Measurements from ENCODE around the gene CDCA7. TPM values are rescaled to one million over a fixed set of nuclear protein-coding genes. Genes with fewer than 3 reads are reported as not detected.
"Not testable (repeated sequence)": the region's sequence is repeated elsewhere in the genome, so short reads cannot be mapped to it uniquely, and the experiment has no call there.

The CDCA7 gene
- 9.1 TPM for total RNA-seq

DNA sequence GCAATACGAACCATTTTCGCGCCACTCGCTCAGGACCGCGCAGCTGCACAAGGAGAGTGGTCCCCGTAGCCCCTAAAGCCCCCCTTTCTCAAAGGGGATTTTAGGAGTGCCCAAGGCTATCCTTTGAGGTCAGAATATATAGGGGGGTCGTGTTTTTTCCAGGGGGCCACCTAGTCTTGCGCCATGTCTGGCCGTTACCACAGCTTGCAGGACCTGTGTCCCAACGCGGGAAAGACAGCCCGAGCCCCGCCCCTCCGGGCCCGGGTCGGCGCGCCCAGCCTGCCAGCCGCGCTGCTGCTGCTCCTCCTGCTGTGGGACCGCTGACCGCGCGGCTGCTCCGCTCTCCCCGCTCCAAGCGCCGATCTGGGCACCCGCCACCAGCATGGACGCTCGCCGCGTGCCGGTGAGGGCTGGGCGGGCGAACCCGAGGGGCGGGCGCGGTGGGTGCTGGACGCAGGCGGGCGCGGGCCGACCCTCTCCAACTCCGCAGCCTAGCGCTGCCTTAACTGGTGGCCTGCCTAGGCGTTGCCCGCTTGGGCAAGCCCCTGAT, at the start of gene CDCA7:
CDCA7 (plus strand) TSS at position 291 of the 550 bp plus-strand sequence; CDS start at position 383, 92 bp downstream.
- intact Hi-C loops (cut with DNase I), result no loop called here
- no peak for TF ChIP-seq POLR2A (IDR thresholded peaks at IDR 0.05)
- no peak for TF ChIP-seq CTCF (IDR thresholded peaks at IDR 0.05)
- TF ChIP-seq POLR2AphosphoS5 (IDR thresholded peaks at IDR 0.05; ENCODE audit: insufficient read depth in 1 of 2, low read depth in 1 of 2), result no peak
- no peaks in the 10 kb centered on the region for H3K27me3 ChIP-seq

DNA sequence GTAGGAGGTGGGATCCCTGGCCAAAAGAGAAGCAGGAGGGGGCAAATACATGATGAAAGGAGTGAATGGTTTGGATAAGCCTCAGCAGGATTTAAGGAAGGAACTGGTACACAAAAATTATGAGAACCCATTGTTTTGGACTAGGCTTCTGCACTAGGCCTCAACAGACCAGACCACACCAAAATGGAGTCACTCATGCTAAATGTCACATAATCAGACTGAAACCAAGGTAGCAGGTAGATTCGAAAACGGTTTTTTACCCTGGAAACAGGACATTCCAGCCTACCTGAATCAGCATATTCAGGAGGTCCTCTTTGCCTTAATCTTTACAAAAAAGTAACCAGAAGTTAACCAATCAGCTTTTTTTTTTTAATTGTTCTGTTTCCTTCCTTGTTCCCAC, 49.4 kb upstream of the CDCA7 start:
- Histone ChIP-seq H3K27me3 (no peaks in the 10 kb centered on the region), H3K36me3 (no peaks in the 10 kb centered on the region), H3K27ac (no peak overlapping the region), H3K9me3 (peaks cover 3% of the 10 kb centered on the region), H3K4me1 (no peaks in the 10 kb centered on the region), H3K4me3 (no peak overlapping the region)
- no peak for DNase-seq (ENCODE audit: extremely low spot score in 2 of 2)
- intact Hi-C loops (cut with DNase I), result no loop called here
- TF ChIP-seq POLR2AphosphoS5 (IDR thresholded peaks at IDR 0.05; ENCODE audit: insufficient read depth in 1 of 2, low read depth in 1 of 2) (no peak), POLR2A (IDR thresholded peaks at IDR 0.05) (no peak)

More for the DNA sequence above, at the start of gene CDCA7:
- Histone ChIP-seq H3K4me3 (peak within 1 kb of the TSS; percentile 67 to 73), H3K4me1 (peaks cover 21% of the 10 kb centered on the region), H3K27ac (peak within 1 kb of the TSS; percentile 54), H3K36me3 (no peaks in the 10 kb centered on the region), H3K9me3 (no peaks in the 10 kb centered on the region)
- DNase-seq (ENCODE audit: extremely low spot score in 2 of 2), result no peak

GRCh38 chr2:173307293-173307692, 47.4 kb upstream of the CDCA7 start:
- Histone ChIP-seq H3K27ac (no peak overlapping the region), H3K9me3 (no peaks in the 10 kb centered on the region), H3K4me1 (no peaks in the 10 kb centered on the region), H3K4me3 (no peak overlapping the region), H3K27me3 (no peaks in the 10 kb centered on the region), H3K36me3 (no peaks in the 10 kb centered on the region)
- TF ChIP-seq POLR2A (IDR thresholded peaks at IDR 0.05), result no peak
- TF ChIP-seq POLR2AphosphoS5 (IDR thresholded peaks at IDR 0.05; ENCODE audit: insufficient read depth in 1 of 2, low read depth in 1 of 2), result no peak
- TF ChIP-seq CTCF (IDR thresholded peaks at IDR 0.05), result no peak
- intact Hi-C loops (cut with DNase I), result no loop called here
- DNase-seq (ENCODE audit: extremely low spot score in 2 of 2), result no peak

DNA sequence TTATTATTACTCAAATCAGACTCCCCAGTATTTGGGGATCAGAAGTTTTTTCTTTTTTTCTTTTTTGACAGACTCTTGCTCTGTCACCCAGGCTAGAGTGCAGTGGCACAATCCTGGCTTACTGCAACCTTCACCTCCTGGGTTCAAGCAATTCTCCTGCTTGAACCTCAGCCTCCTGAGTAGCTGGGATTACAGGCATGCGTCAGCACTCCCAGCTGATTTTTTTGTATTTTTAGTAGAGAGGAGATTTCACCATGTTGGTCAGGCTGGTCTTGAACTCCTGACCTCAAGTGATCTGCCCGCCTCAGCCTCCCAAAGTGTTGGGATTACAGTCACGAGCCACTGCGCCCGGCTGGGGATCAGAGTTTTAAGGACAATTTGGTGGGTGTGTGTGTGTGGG, 45.3 kb upstream of the CDCA7 start:
- H3K27ac ChIP-seq; intact Hi-C loops (cut with DNase I); H3K4me1 ChIP-seq; DNase-seq (ENCODE audit: extremely low spot score in 2 of 2); H3K27me3 ChIP-seq; H3K4me3 ChIP-seq; H3K9me3 ChIP-seq; H3K36me3 ChIP-seq: not testable (repeated sequence)

DNA sequence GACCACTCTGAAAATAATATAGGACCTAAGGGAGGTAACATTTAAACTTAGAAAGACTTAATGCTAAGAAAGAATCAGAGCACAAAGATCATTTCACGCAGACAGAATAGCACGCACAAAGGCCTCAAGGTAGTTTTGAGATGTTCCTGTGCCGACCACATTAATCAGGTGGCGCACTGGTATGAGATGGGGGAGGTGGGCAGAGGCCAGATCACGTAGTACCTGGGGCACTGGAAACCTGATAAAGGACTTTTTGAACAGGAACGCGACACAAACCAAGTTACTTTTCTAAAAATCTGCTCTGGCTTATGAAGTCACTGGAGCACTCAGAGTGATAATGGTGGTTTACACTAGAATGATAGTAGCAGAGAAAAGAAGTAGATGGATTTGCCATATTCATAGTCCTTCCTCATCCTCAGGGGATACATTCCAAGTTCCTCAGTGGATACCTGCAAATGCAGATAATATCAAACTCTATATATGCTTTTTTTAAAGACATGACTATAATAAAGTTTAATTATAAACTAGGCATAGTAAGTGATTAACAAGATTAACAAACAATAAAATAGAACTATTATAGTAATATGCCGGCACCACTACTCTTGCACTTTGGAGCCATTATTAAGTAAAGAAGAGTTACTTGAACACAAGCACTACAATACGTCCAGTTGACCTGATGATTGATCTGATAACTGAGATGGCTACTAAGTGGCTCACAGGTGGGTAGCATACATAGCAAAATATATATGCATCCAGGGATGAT, 42.6 kb upstream of the CDCA7 start:
- Histone ChIP-seq H3K4me1 (no peaks in the 10 kb centered on the region), H3K4me3 (no peak overlapping the region), H3K27ac (no peak overlapping the region), H3K27me3 (no peaks in the 10 kb centered on the region), H3K9me3 (no peaks in the 10 kb centered on the region), H3K36me3 (no peaks in the 10 kb centered on the region)
- intact Hi-C loops (cut with DNase I), result no loop called here
- TF ChIP-seq CTCF (IDR thresholded peaks at IDR 0.05) (no peak), POLR2AphosphoS5 (IDR thresholded peaks at IDR 0.05; ENCODE audit: insufficient read depth in 1 of 2, low read depth in 1 of 2) (no peak), POLR2A (IDR thresholded peaks at IDR 0.05) (no peak)
- no peak for DNase-seq (ENCODE audit: extremely low spot score in 2 of 2)

DNA sequence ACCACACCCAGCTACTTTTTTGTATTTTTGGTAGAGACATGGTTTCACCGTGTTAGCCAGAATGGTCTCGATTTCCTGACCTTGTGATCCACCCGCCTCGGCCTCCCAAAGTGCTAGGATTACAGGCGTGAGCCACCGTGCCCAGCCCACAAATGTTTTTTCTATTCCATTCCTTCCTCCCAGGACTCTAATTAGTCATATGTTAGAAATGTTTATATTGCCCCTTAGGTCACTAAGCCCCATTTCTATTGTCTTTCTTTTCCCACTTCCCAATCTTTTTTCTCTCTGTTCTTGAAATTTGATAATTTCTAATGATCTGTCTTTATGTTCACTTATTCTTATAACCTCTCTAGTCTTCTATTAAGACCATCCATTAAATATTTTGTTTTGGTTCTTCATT, 31.3 kb upstream of the CDCA7 start:
- DNase-seq (ENCODE audit: extremely low spot score in 2 of 2), result no peak
- Histone ChIP-seq H3K36me3 (no peaks in the 10 kb centered on the region), H3K4me1 (no peaks in the 10 kb centered on the region), H3K4me3 (no peak overlapping the region), H3K27ac (no peak overlapping the region), H3K27me3 (no peaks in the 10 kb centered on the region), H3K9me3 (no peaks in the 10 kb centered on the region)
- intact Hi-C loops (cut with DNase I), result no loop called here
- TF ChIP-seq POLR2AphosphoS5 (IDR thresholded peaks at IDR 0.05; ENCODE audit: insufficient read depth in 1 of 2, low read depth in 1 of 2), result no peak
- TF ChIP-seq CTCF (IDR thresholded peaks at IDR 0.05), result no peak
- TF ChIP-seq POLR2A (IDR thresholded peaks at IDR 0.05), result no peak
